Ovary (tissue), 9 donors: ENCODE results near the gene WWOX. TPM values are rescaled to one million over a fixed set of nuclear protein-coding genes. Genes with fewer than 3 reads are reported as not detected.

Experiments used
- DNase-seq, 5 donors: peaks; one replicate each; pipeline ENCODE4 v3.0.0-alpha.2; 2019 to 2020
- H3K27ac ChIP-seq, 2 donors: fragments of 200-600 bp; one replicate each; pipeline versions ENCODE4 v1.5.1 to v1.8.0; 2019 to 2022
- H3K27me3 ChIP-seq: fragments of 200-600 bp; one replicate; pipeline ENCODE4 v1.8.0; 2022
- H3K36me3 ChIP-seq: fragments of 200-600 bp; sonication (generic); one replicate; pipeline ENCODE4 v1.5.1; 2019
- H3K4me1 ChIP-seq: one replicate; pipeline ENCODE4 v1.8.1; 2013; ENCODE audit warnings: mild to moderate bottlenecking, moderate library complexity; ENCODE audit not compliant: insufficient read depth
- H3K4me3 ChIP-seq: fragments of 200-600 bp; sonication (generic); one replicate; pipeline ENCODE4 v1.5.1; 2017
- H3K9me3 ChIP-seq, 2 donors: fragments of 200-600 bp in 1 of 2; sonication (generic) in 1 of 2; one replicate each; pipeline versions ENCODE4 v1.5.1 to v1.8.1; 2013 to 2019; ENCODE audit warnings: mild to moderate bottlenecking in 1 of 2, moderate library complexity in 1 of 2
- EP300 ChIP-seq: sonication (generic); formaldehyde crosslinking; IDR thresholded peaks from one replicate; pipeline ENCODE4 v1.6.1; 2017; ENCODE audit warnings: antibody characterized with exemption
- POLR2A ChIP-seq: fragments of 450-650 bp; IDR thresholded peaks from one replicate; pipeline ENCODE4 v1.6.1; 2017; ENCODE audit warnings: antibody characterized with exemption, mild to moderate bottlenecking, moderate library complexity
- WGBS, 3 donors: extraction: QIAGEN DNeasy Blood & Tissue Kit in 1 of 3; methylation state at CpG; one replicate each; pipeline versions ENCODE4 v1.1.5 to v1.1.7; 2013 to 2017; 5-methylcytosine and 5-hydroxymethylcytosine counted together
- intact Hi-C, 4 donors: fragments of 100-400 bp; cut with DNase I; formaldehyde crosslinking; loops; one replicate each; pipeline versions ENCODE4 v1.11.0 to v1.15.1; 2022 to 2023
- polyA plus RNA-seq, 2 donors: library from polyadenylated mRNA; stranded (reverse); fragments of 200-250 nt in 1 of 2; fragments of 350-450 nt in 1 of 2; fragmentation: Illumina TruSeq in 1 of 2; extraction: RNeasy Lipid Tissue Mini Kit (QIAGEN cat#74804) in 1 of 2; gene quantifications; one replicate each; pipeline ENCODE4 v1.2.3, GENCODE V29; 2013 to 2014
- total RNA-seq, 7 donors: library from RNA; depleted of rRNA in 2 of 7; stranded (reverse); fragments of >200 nt in 2 of 7; fragmentation: NEBNext Ultra II Directional in 3 of 7; extraction: Animal tissue kit (Norgen Biotek cat#: 25700) in 3 of 7; gene quantifications; one replicate each; pipeline versions ENCODE4 v1.1.0 to v1.2.4, GENCODE V29; 2016 to 2023
- TF ChIP-seq, protein P1 (sequence below), 3 donors: fragments of 450-650 bp in 2 of 3; fragments of 200-600 bp in 1 of 3; IDR thresholded peaks; one replicate each; pipeline versions ENCODE4 v1.5.1 to v1.8.0; 2016 to 2022; ENCODE audit warnings: antibody characterized with exemption in 3 of 3, mild to moderate bottlenecking in 1 of 3
- donor health status: DM: no; HTN: no; CAD: no; lungs with moderate emphysema.
- donor health status: DM: no; HTN: no; CAD: no.
- donor health status: Bipolar disorder and iron deficiency.
- donor health status: DM: yes; HTN: yes; CAD: no.
- donor health status: DM: no; HTN: no; CAD: no.
- donor health status: DM: yes; HTN: yes; CAD: no.

WWOX gene
- total and polyA plus RNA-seq, 9 donors = 11.0 to 40.5 (median 25.2) TPM

DNA sequence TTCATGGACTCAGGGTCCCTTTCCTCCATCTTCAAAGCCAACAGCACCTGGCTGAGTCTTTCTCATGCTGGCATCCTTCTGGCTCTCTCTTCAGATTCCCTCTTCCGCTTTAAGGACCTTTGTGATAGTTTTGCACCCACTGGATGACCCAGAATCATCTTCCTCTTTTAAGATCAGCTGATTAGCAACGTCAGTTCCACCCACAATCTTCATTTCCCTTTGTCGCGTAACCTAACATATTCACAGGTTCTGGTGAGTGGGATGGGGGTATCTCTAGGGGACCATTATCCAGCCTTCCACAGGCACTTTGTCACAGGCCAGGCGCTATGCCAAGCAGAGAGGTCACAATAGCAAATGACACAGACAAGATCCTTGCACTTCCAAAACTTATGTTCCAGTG is 907.3 kb downstream of the WWOX start:
- Histone ChIP-seq H3K4me1 (no peaks in the 10 kb centered on the region), H3K27me3 (no peaks in the 10 kb centered on the region), H3K36me3 (no peaks in the 10 kb centered on the region), H3K9me3 (no peaks in the 10 kb centered on the region), H3K4me3 (no peak overlapping the region), H3K27ac (no peak overlapping the region)
- WGBS, 3 donors = 61 to 65% (median 64%) methylated on average over 5 of the region's 5 CpGs
- intact Hi-C loops = no loop called here
- no peak for DNase-seq
- no peak for TF ChIP-seq EP300
- TF ChIP-seq, protein P1, sequence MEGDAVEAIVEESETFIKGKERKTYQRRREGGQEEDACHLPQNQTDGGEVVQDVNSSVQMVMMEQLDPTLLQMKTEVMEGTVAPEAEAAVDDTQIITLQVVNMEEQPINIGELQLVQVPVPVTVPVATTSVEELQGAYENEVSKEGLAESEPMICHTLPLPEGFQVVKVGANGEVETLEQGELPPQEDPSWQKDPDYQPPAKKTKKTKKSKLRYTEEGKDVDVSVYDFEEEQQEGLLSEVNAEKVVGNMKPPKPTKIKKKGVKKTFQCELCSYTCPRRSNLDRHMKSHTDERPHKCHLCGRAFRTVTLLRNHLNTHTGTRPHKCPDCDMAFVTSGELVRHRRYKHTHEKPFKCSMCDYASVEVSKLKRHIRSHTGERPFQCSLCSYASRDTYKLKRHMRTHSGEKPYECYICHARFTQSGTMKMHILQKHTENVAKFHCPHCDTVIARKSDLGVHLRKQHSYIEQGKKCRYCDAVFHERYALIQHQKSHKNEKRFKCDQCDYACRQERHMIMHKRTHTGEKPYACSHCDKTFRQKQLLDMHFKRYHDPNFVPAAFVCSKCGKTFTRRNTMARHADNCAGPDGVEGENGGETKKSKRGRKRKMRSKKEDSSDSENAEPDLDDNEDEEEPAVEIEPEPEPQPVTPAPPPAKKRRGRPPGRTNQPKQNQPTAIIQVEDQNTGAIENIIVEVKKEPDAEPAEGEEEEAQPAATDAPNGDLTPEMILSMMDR (IDR thresholded peaks at IDR 0.05) = no peak
- no peak for TF ChIP-seq POLR2A

DNA sequence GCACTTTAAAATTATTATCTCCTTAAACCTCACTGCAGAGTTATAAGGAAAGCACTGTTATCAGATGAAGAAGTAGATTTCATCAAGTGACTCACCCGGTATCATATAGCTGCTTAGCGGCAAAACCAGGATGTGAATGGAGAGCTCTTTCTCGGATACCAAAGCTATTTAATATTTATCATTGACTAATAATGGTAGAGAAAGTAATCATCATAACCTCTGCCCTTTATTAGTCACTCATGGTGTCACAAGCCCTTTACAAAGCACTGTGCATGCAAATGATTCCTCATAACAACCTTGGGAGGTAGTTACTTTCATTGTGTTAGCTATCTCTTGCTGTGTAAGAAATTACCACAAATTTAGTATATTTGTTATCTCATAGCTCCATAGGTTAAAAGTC is 908.2 kb downstream of the WWOX start:
- no peak overlapping the region for H3K4me3 ChIP-seq
- no peak overlapping the region for H3K27ac ChIP-seq
- no peaks in the 10 kb centered on the region for H3K9me3 ChIP-seq
- no peak for DNase-seq
- TF ChIP-seq EP300 (no peak), POLR2A (no peak)
- TF ChIP-seq, protein P1 (IDR thresholded peaks at IDR 0.05) = no peak
- no peaks in the 10 kb centered on the region for H3K36me3 ChIP-seq
- no peaks in the 10 kb centered on the region for H3K27me3 ChIP-seq
- WGBS, 3 donors = 90 to 93% (median 92%) methylated on average over 3 of the region's 3 CpGs
- intact Hi-C loops = no loop called here
- no peaks in the 10 kb centered on the region for H3K4me1 ChIP-seq

DNA sequence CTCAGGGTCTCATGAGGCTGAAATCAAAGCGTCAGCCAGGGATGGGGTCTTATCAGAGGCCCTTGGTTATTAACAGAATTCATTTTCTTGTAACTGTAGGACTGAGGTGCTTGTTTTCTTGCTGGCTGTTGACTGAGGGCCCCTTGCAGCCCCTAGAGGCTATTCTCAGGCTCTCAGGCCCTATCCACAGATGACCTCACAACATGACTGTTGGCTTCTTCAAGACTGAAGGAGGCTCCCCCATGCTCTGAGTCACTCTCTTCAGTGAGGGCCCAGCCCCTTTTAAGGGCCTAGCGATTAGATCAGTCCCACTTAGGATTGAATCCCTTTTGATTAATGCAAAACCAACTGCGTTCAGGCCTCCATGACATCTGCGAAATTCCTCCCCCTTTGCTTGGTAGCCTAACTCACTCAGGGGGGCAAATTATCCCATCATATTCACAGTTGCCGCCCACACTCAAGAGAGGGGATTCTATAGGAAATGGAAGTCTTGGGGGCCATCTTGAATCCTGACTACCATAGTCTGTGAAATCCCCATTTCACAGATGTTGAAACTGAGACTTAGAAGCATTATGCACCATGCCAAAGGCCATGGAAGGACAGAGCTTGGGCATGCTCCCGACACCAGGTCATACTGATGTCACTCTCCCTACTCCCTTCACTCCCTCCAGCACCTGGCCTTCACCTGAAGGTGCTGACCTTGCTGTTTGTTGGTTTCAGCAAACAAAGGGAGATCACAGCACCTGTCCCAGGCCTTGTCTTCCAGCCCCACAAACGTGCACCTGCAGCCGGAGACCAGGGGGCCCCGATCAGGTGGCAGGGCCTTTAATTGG is 908.8 kb downstream of the WWOX start:
- no peaks in the 10 kb centered on the region for H3K9me3 ChIP-seq
- no peak overlapping the region for H3K27ac ChIP-seq
- 90 to 97% (median 96%) methylated on average over 9 of the region's 9 CpGs for WGBS, 3 donors
- intact Hi-C loops = no loop called here
- H3K36me3 ChIP-seq = no peaks in the 10 kb centered on the region
- TF ChIP-seq, protein P1 (IDR thresholded peaks at IDR 0.05) = no peak
- TF ChIP-seq POLR2A (no peak), EP300 (no peak)
- H3K4me3 ChIP-seq = no peak overlapping the region
- no peak for DNase-seq
- no peaks in the 10 kb centered on the region for H3K27me3 ChIP-seq
- H3K4me1 ChIP-seq = no peaks in the 10 kb centered on the region

DNA sequence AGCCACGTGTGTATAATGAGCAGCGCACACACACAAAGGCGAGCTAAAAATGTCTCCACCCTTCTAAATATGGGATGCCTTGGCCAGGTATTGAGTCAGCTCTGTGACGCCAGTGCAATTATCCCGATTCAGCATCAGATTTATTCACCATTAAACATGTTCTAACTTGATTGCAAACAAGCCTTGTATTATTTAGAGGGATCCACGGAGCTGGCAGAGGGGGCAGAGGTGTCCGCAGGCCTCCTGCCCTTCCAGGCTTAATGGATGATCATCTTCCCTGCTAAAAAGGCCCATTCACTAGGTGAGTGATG is 909.4 kb downstream of the WWOX start:
- Histone ChIP-seq H3K4me1 (no peaks in the 10 kb centered on the region), H3K4me3 (no peak overlapping the region), H3K27ac (no peak overlapping the region), H3K36me3 (no peaks in the 10 kb centered on the region), H3K27me3 (no peaks in the 10 kb centered on the region), H3K9me3 (no peaks in the 10 kb centered on the region)
- 80 to 92% (median 83%) methylated on average over 7 of the region's 7 CpGs for WGBS, 3 donors
- no peak for DNase-seq
- TF ChIP-seq EP300 (no peak), POLR2A (no peak)
- TF ChIP-seq, protein P1 (IDR thresholded peaks at IDR 0.05) = no peak
- intact Hi-C loops = no loop called here
